ELF-1 (cell line): ENCODE data around the gene NKAIN2.

ENCODE experiments used
- DNase-seq: peaks from one replicate; pipeline ENCODE4 v3.0.0-alpha.2; 2016; ENCODE audit warnings: low read depth, low spot score

Gene NKAIN2

DNA sequence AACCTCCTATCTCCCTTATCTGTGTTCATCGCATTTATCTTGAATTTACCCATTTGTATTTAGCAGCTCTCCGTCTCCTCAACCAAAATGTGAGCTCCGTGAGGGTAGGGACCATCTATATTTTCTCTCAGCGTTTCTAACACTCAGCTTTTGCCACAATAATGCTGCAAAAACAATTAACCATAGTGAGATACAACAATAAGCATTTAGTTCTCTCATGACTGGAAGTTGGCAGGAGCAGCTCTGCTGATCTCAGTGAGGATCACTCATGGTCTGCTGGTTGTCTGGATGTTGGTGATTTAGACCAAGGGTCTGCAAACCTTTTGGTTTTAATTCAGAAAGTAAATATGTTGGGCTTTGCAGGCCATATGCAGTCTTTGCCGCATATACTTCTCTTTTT is 763.7 kb downstream of the NKAIN2 start:
- DNase-seq = no peak

DNA sequence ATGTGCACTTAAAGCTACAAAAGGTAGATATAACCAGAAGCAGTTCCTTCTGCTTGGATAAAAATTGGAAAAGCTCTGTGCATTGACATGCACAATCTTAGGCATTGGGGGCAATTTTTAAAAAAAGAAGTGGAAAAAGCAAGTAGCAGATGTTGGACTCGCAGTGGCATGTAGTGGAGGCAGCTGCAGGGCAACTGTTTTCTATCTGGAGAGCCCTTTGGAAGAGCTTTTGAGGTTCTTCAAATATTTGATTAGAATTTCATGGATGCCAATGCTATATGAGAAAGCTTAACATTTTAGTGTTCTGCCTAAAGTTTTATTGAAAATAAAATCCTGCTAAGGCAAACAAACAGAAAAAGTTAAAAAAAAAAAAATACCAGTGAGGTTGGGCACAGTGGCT is 770.3 kb downstream of the NKAIN2 start:
- no peak for DNase-seq

DNA sequence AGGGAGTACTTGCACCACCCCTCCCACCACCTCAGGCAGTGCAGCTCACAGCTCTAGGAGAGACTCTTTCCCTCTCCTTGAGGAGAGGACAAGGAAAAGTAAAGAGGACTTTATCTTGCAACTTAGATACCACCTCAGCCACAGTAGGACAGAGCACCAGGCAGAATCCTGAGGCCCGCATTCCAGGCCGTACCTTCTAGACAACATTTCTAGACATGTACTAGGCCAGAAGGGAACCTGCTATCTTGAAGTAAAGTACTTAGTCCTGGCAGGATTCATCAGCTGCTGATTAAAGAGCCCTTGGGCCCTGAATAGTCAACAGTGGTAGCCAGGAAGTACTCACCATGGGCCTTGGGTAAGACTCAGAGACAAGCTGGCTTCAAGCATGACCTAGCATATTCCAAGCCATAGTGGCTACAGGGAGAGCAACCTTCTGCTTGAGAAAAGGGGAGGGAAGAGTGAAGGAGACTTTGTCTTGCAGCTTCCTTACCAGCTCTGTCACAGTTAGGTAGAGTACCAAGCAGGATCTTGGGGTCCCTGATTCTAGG is 774.1 kb downstream of the NKAIN2 start:
- no peak for DNase-seq

DNA sequence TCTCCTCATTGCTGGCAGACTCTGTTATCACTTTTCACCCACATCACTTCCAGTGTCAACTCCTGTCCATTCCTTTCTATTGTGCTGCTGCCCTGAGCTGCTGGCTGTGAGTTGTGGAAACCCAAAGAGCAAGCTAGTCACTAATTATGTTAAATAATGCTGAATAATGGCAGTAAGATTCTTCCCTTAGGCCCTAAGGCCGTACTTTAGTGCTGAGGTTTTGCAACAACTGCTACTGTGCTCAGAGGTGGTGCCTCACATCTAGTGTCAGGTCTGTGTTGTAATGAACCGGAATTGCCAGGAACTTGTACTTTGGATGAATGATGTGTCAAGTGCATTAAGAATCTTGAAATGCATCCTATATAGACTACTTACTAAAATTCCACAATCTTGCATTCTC is 786.3 kb downstream of the NKAIN2 start:
- DNase-seq = peak; percentile 61

DNA sequence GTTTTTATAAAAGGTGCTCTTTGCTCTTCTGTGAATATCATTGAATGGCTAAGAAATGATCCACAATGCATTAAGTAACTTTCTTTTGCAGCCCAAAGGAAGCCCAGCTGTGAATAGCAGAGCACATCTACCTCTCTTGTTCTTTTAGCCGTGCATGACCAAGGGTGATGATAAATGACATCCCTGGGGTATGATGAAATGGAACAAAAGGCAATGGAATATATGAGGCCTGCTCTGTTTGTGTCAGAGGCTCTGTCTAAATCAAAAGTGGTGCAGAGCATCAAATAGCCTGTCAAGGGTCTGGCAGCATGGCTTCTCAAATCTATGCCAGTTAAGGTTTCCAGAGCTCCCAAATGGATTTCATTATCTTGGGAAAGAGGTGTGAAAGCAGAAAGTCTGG is 796.0 kb downstream of the NKAIN2 start:
- no peak for DNase-seq

DNA sequence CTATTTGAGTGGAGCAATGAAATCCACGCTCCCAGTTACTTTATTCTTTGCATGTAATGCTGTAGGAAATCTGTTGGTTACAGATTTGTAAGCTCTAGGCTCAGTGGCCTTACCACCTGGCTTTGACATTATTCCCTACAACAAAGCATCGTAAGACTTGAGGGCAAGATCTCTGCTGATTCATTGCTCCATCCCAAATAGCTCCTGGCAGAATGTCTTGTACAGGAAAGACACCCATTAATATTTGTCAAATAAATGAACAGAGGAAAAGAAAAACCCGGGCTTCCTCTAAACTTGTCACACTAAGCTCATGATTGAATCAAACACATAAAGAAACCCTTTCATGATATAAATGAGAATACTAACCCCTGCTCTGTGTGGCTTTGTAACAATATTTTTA is 801.1 kb downstream of the NKAIN2 start:
- no peak for DNase-seq

DNA sequence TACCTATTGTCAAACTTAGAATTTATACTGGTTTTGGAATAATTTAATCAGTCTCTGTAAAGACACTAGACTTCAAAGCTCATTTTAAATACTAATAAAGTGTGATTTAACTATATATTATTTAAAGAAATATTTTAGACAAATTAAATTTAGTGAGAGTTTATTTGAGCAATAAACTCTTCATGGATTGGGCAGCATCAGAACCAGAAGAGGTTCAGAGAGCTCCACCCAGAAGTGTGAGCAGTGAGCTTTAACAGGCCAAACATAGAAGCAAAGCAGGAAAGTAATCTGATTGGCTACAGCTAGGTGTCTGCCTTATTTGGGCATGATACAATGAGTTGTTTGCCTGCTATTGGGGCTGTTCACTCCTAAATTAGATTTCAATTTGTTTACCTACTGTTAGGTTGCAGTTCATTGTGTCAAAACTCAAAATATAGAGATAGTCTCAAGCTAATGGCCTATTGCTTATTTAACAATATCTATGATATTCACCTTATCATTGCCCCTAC is 803.5 kb downstream of the NKAIN2 start:
- no peak for DNase-seq

DNA sequence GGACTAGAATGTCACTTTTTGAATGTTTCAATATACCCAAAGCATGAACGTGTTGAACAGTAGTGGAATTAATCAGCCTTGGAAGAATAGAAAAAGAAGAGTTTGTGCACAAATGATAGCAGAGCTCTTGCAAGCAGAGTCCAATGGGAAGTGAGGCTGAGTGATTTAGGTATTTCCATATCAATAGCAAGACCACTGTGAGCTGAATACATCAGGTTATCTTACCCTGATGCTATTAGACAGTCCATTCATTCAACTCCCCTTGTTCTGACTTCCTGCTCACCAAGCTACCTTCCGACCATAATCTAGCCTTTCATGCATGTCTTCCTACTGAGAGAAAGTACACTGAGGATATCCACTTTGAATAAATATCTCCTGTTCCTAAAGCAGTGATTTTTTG is 809.4 kb downstream of the NKAIN2 start:
- DNase-seq = no peak

DNA sequence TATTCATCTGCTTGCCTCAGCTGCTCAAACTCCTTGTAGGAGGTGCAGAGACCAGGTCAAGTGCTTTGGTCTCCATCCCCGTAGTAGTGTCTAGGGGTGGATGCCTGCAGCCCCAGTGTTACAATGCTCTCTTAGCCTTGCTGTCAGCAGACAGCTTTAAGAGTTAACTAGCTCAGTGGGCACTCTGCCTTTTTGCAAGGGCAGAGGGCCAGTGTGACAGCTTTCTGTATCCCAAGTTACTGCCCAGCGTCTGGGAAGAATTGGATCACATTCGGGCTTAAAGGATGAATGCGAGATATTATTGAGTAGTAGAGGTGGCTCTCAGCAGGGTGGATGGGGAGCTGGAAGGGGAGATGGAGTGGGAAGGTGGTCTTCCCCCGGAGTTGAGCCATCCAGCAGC is 818.7 kb downstream of the NKAIN2 start:
- DNase-seq = no peak

DNA sequence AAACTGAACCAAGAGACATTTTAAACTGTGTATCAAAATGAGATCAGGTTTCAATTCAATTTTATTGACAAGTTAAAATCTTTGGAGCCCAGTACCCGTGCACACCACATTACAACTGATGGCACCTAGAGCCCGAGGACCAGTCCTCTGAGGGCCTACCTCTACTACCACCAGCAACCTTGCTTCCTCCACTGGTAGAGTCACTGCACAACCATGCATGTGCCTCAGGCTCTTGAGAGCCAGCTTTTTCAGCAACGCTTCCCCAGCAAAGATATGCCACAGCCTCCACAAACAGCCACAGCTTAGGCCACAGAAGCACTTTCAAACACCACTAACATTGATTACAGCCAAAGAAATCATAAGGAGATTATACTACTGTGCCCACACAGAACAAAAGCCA is 830.0 kb downstream of the NKAIN2 start:
- DNase-seq = no peak

DNA sequence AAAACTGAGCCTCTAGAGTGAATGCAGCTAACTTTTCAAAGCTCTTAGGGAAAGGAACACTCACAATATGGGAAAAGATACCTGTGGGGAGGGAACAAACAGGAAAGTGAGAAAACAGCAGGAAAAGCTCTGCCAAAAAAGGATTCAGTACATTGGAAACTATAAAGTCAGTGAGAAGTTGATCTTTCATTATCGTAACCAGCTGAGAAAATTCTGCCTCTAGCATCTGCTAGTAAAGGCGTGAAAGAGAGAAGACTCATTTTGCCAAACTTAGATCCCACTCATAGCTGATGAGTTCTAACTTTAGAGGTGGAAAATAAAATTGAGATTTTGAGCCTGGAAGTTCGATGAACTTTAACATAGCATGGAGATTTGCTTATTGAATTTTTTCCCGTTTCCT is 836.8 kb downstream of the NKAIN2 start:
- no peak for DNase-seq

DNA sequence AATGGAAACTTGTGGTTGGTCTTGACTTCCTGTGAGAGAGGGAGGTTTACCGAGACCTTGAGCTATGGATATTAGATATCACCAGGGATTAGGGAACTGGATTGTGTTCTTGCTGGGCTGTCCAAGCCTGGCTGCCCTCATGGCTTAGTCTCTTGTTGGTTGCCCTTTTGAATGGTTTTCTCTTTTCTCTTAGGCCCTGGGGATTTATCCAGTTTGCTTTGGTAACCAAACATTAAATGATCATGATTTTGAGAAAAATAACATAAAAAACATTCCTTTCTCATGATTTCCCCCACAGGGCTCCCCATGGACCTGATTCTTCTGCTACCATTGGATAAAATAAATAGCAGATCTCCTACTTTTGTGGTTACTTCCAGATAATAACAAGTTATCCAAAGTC is 852.2 kb downstream of the NKAIN2 start:
- no peak for DNase-seq

DNA sequence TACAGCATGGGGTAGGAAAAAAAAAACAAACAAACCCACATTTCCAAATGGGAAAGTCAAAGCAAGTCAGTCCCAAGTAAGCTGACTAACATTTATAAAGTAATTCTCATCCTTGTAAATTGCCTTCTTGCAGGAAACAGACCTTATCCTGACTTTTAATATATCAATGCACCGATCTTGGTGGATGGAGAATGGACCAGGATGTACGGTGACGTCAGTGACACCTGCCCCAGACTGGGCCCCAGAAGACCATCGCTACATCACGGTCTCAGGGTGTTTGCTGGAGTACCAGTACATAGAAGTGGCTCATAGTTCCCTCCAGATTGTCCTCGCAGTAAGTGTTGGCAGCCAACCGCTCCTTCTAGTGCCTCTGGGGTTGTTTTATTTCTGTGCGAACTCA is 854.4 kb downstream of the NKAIN2 start:
- DNase-seq = no peak

DNA sequence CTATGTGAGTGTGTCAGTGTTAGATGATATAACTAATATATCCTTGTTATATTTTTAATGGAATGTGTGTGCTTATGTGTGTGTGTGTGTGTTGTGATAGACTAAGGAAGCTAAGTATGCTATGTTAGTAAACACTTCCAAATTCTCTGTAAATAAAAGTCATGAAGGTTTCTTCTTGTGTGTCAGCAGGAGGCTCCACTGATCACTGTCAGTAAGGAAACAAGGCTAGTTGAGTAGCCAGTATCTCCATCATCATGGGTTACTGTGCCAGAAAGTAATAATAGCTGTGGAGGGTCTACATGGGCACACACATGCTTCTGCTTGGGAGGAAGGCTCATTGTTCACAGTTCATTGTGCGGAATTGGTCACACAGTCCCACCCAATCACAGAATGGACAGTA is 855.8 kb downstream of the NKAIN2 start:
- no peak for DNase-seq

DNA sequence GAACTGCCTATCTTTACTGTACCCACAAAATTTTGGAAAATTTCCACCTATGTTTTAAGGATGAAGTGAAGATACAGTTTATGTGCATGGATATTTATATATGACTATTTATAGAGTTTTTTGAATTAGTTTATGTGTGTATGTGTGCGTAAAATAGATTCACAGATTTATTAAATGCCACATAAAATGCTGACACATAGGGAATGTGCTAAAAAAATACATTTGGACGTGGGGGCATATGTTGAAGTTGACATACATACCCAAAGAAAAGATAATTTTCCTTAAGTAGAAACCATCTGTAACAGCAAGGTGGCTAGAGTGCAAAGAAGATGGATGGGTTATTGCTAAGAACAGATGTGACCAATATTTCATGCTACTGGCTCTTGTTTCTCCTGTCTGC is 856.5 kb downstream of the NKAIN2 start:
- no peak for DNase-seq

DNA sequence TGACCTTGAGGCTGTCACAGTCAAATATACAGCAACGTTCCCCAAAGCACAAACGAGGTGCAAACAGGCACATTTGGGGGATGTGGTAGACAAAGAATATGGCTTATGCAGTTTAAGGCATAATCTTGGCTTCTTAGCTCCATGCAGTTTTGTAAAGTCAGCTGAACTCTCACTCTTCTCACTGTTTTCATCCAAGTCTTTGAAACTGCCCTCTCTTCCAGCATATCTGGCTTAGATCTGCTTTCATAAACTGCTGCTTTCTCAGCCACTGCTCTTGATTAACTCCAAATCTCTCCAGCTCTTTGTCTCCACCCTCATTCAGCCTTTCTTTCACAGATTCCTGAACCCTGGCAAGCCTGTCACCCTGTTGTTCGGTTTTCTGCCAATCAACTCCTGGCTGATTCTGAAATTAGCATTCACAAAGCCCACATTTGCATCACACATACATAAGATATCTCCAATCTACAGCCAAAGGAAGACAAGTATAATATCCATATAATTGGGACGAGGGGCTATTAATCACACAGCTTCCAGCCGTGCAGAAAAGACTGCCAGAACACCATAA is 857.5 kb downstream of the NKAIN2 start:
- DNase-seq = peak; percentile 11

DNA sequence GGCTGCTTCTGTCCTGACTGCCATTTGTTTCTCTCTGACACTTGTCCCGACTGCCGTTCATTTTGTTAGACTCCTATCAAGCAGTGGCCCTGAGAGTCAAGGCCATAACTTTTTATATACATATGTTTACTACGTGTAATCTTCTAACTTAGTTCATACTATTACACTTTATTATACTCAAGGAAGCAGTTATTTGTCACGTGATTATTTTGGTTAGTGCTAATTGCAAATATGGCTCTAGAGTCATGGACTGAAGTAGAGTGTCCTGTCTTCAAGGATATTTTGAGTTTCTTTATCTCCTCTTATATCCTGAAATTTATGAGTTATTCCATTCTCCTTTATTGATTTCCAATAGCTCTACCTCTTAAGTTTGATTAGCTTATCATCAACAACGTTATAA is 864.4 kb downstream of the NKAIN2 start:
- DNase-seq = no peak

DNA sequence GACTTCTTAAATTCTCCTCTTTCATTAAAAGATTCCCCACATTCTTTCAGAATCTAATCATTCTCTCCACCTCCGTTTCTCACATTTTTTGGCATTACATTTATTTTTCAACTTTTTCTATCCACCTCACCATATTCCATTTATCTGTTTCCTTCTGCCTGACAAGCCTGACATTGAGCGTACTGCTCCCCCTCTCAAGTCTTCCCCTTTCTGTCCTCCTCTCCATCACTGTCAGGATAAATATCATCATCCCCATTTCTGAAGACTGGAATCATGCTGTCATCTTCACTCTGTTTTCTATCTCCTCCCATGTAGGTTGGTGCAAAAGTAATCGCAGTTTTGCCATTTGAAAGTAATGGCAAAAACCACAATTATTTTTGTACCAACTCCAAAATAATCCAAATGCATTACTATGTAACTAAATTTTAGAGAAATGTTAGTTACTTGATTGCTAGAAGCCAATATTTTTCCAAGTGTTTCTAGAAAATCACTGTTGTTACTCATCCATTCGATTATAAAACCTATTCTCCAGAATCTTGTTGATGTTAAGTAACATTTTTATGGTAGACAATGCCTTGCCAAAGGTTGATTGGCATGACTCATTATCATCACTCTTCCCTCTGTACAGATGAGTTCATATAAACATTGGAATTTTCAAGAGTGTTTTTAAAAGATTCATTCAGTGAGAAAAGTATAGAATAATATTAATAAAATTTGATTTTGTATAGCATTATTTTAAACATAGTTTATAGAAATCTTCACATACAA is 866.2 kb downstream of the NKAIN2 start:
- no peak for DNase-seq

DNA sequence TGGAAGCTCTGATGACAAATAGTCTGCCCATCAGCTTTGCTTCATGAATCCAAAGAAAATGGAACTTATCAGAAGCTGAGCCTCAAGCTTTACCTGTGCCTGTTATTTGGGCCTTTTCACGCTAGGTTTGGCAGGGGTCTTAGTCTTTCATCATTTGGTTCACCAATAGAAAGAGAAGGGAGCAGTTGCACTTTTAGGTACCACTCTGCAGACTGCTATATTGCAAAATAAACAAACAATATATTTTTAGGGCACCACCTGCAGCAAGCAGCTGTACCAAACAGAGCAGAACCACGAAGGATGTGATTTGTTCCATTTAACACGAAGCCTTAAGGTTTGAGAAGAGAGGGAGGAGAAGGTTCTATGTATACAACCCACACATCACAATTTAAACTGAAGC is 867.1 kb downstream of the NKAIN2 start:
- DNase-seq = no peak

DNA sequence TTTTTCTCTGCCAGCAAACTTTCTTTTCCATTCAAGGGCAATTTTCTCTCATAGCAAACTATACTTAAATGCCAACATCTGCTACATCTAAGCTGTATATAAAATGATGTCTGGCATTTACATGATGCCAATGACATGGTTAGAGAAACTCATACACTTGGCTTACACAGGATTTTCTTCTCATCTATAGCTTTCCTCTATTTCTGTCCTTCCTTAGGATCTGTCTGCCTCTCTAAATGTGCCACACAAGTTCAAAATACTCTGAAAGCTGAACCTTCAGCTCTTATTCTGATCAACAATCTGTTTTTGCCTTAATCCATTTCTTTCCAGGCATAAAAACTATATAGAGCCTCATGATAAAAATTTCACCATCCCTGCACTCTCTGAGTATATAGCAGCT is 867.7 kb downstream of the NKAIN2 start:
- DNase-seq = no peak

DNA sequence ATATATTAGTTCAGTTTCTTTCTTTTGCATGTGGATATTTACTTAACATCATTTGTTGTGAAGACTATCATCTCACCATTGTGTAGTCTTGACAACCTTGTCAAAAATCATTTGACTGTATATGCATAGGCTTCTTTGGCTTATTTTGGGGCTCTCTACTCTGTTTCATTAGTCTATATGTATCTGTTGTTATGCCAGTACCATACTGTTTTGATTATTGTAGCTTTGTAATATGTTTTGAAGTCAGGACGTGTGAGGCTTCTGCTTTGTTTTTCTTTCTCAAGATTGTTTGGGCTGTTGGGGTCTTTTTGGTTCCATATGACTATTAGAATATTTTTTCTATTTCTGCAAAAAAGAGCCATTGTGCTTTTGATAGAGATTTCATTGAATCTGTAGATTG is 870.4 kb downstream of the NKAIN2 start:
- no peak for DNase-seq

DNA sequence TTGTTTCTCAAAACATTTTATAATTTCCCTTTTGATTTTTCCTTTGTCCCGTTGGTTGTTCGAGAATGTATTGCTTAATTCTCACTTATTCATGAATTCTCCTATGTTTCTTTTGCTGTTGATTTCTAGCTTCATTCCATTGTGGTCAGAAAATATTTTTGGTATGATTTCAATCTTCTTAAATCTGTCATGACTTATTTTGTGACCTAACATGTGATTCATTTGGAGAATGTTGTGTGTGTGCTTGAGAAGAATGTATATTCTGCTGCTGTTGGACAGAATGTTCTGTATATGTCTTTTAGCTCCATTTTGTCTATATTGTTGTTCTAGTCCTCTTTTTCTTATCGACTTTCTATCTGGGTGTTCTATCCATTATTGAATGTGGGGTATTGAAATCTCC is 872.4 kb downstream of the NKAIN2 start:
- no peak for DNase-seq

DNA sequence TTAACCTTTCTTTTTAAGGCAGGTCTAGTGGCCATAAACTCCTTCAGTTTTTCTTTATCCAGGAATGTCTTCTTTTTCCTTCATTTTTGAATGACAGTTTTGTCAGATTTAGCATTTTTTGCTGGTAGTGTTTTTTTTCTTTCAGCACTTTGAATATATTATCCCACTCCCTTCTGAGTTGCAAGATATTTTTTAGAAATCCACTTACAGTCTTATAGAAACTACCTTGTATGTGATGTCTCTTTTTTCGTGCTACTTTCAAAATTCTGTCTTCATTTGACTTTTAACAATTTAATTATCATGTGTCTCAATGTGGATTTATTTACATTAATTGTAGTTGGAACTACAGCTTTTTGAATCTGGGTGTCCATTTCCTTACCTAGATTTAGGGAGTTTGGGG is 874.2 kb downstream of the NKAIN2 start:
- DNase-seq = no peak
